ENCODE measurements around the gene ANKRD42. TPM values are rescaled to one million over a fixed set of nuclear protein-coding genes. Genes with fewer than 3 reads are reported as not detected.

The ANKRD42 gene
- total and polyA plus RNA-seq, 2 experiments from 2014 or later = 5.3 to 5.7 TPM

- H3F3A ChIP-seq (replicated peaks; ENCODE audit: low read depth) = no peaks in the 10 kb centered on the region
- H3K4me1 Mint-ChIP-seq = no peaks in the 10 kb centered on the region
- no peak overlapping the region for H2AFZ ChIP-seq
- H3K27me3 ChIP-seq (ENCODE audit: insufficient read depth) = no peaks in the 10 kb centered on the region
- no peak overlapping the region for H3K4me2 ChIP-seq
- ATAC-seq (no peak), DNase-seq (ENCODE audit: low spot score) (no peak)
- H4K20me1 ChIP-seq (replicated peaks; ENCODE audit: insufficient read depth) = no peaks in the 10 kb centered on the region
- no peaks in the 10 kb centered on the region for H3K9me2 ChIP-seq (ENCODE audit: insufficient read depth)
- no peak overlapping the region for H3K27ac ChIP-seq (ENCODE audit: low read depth)
- H3K27me3 Mint-ChIP-seq (ENCODE audit: insufficient read depth, low read depth, poor library complexity) = no peaks in the 10 kb centered on the region
- H3K36me3 Mint-ChIP-seq (ENCODE audit: low read depth) = no peaks in the 10 kb centered on the region
- no peaks in the 10 kb centered on the region for H3K4me1 ChIP-seq (ENCODE audit: insufficient read depth)
- H3K9me3 Mint-ChIP-seq = no peaks in the 10 kb centered on the region
- no peaks in the 10 kb centered on the region for H3K79me2 ChIP-seq (replicated peaks; ENCODE audit: insufficient read depth)
- TF ChIP-seq EZH2phosphoT487 (IDR thresholded peaks at IDR 0.05; ENCODE audit: unreplicated experiment) (no peak), ZNF114 (CRISPR knock-in tag; IDR thresholded peaks at IDR 0.05) (no peak), ZNF462 (CRISPR knock-in tag; IDR thresholded peaks at IDR 0.05) (no peak), CREB1 (CRISPR knock-in tag; IDR thresholded peaks at IDR 0.05; ENCODE audit: low read depth) (no peak), EZH2 (IDR thresholded peaks at IDR 0.05; ENCODE audit: low read depth, unreplicated experiment) (no peak), CTCF (conservative IDR thresholded peaks at IDR 0.05; ENCODE audit: low read depth in 2 of 2) (no peak), ETS1 (IDR thresholded peaks at IDR 0.05) (no peak), REST (IDR thresholded peaks at IDR 0.05; ENCODE audit: unreplicated experiment) (no peak), STAT1 (IDR thresholded peaks at IDR 0.05; ENCODE audit: unreplicated experiment) (no peak), POLR2AphosphoS5 (IDR thresholded peaks at IDR 0.05; ENCODE audit: low read depth) (no peak), NANOG (IDR thresholded peaks at IDR 0.05; ENCODE audit: borderline replicate concordance) (no peak), ZNF331 (CRISPR knock-in tag; IDR thresholded peaks at IDR 0.05; ENCODE audit: low read depth) (no peak), JUNB (IDR thresholded peaks at IDR 0.05; ENCODE audit: unreplicated experiment) (no peak)
- H3K36me3 ChIP-seq (ENCODE audit: insufficient read depth) = no peaks in the 10 kb centered on the region
- no peak overlapping the region for H3K4me3 Mint-ChIP-seq
- no peak overlapping the region for H3K4me3 ChIP-seq
- no peak overlapping the region for H3K27ac Mint-ChIP-seq
Measured at GRCh38 chr11:83235825-83236224, 42.3 kb downstream of the ANKRD42 start.

Data from GM23338 (cell line).